SK-N-SH (cell line): Measurements from ENCODE around the gene IGSF11. TPM values are rescaled to one million over a fixed set of nuclear protein-coding genes. Genes with fewer than 3 reads are reported as not detected.

Experiments
- CTCF ChIA-PET: fragments of 300-600, 350-600 bp; formaldehyde crosslinking; extraction: SDS; loops from one replicate; lab custom pipeline; 2021; lab: Yijun Ruan, JAX
- POLR2A ChIA-PET: fragments of 350-600 bp; sonication (Branson Sonifier 250); formaldehyde crosslinking; extraction: SDS; loops from one replicate; lab custom pipeline; 2020; ENCODE audit warnings: antibody characterized with exemption, inconsistent platforms; lab: Yijun Ruan, JAX
- DNase-seq: peaks from one replicate; pipeline ENCODE4 v3.0.0; 2012
- H2AFZ ChIP-seq: fragments of 200-600 bp; sonication (generic); 2 replicates; pipeline ENCODE4 v1.8.1; 2016; ENCODE audit warnings: antibody characterized with exemption, mild to moderate bottlenecking, low read depth
- H3F3A ChIP-seq: fragments of 200-600 bp; sonication (generic); replicated peaks from 2 replicates; pipeline ENCODE3; 2016; ENCODE audit warnings: antibody characterized with exemption, mild to moderate bottlenecking; ENCODE audit not compliant: insufficient read depth
- H3K27ac ChIP-seq, 2 experiments: fragments of 200-500 bp in 1 of 2; fragments of 200-600 bp in 1 of 2; sonication (Bioruptor generic) in 1 of 2; sonication (generic), shearing (Covaris generic) in 1 of 2; 2 replicates each; pipeline versions ENCODE4 v1.5.1 to v1.6.1; 2014 to 2016; ENCODE audit warnings: low read depth in 2 of 2, inconsistent platforms in 1 of 2, low read length in 1 of 2, mild to moderate bottlenecking in 1 of 2, mixed read lengths in 1 of 2
- H3K27me3 ChIP-seq: fragments of 200-600 bp; sonication (generic), shearing (Covaris generic); 2 replicates; pipeline ENCODE4 v1.6.1; 2016; ENCODE audit warnings: mixed run types; ENCODE audit not compliant: insufficient read depth
- H3K36me3 ChIP-seq, 2 experiments: fragments of 200-500 bp in 1 of 2; fragments of 200-600 bp in 1 of 2; sonication (Bioruptor generic) in 1 of 2; sonication (generic) in 1 of 2; replicated peaks in 1 of 2; 2 replicates each; pipeline versions ENCODE3 to v1.5.1; 2014 to 2016; ENCODE audit warnings: low read length in 1 of 2, mild to moderate bottlenecking in 1 of 2; ENCODE audit not compliant: insufficient read depth in 2 of 2, control insufficient read depth in 1 of 2
- H3K4me1 ChIP-seq, 2 experiments: fragments of 200-500 bp in 1 of 2; fragments of 200-600 bp in 1 of 2; sonication (Bioruptor generic) in 1 of 2; sonication (generic), shearing (Covaris generic) in 1 of 2; 2 replicates each; pipeline versions ENCODE4 v1.5.1 to v1.6.1; 2014 to 2016; ENCODE audit warnings: low read depth in 1 of 2, low read length in 1 of 2, mixed run types in 1 of 2; ENCODE audit not compliant: insufficient read depth in 2 of 2, control insufficient read depth in 1 of 2
- H3K4me2 ChIP-seq: fragments of 200-600 bp; sonication (generic), shearing (Covaris generic); 2 replicates; pipeline ENCODE4 v1.6.1; 2017; ENCODE audit warnings: mixed run types
- H3K4me3 ChIP-seq, 2 experiments: fragments of 200-500 bp in 1 of 2; fragments of 200-600 bp in 1 of 2; sonication (Bioruptor generic) in 1 of 2; sonication (generic), shearing (Covaris generic) in 1 of 2; 2 replicates each; pipeline versions ENCODE4 v1.5.1 to v1.8.1; 2014 to 2016; ENCODE audit warnings: low read depth in 2 of 2, inconsistent platforms in 1 of 2, low read length in 1 of 2, mild to moderate bottlenecking in 1 of 2, mixed read lengths in 1 of 2, moderate library complexity in 1 of 2
- H3K79me2 ChIP-seq: fragments of 200-600 bp; sonication (generic); 2 replicates; pipeline ENCODE4 v1.8.1; 2017; ENCODE audit warnings: mild to moderate bottlenecking; ENCODE audit not compliant: insufficient read depth
- H3K9ac ChIP-seq: fragments of 200-600 bp; sonication (generic); 2 replicates; pipeline ENCODE4 v1.6.1; 2017; ENCODE audit warnings: mixed run types
- H3K9me2 ChIP-seq: fragments of 200-600 bp; sonication (generic); 2 replicates; pipeline ENCODE4 v1.6.1; 2017; ENCODE audit warnings: mixed run types
- H3K9me3 ChIP-seq: fragments of 200-600 bp; sonication (generic); 2 replicates; pipeline ENCODE4 v1.6.1; 2017; ENCODE audit warnings: mixed run types, mild to moderate bottlenecking, moderate library complexity
- H4K20me1 ChIP-seq: fragments of 200-600 bp; sonication (generic); 2 replicates; pipeline ENCODE4 v1.6.1; 2017; ENCODE audit warnings: mild to moderate bottlenecking, mixed run types; ENCODE audit not compliant: insufficient read depth
- EZH2phosphoT487 ChIP-seq: fragments of 200-600 bp; sonication (generic); IDR thresholded peaks from 2 replicates; pipeline ENCODE4 v1.6.1; 2017; ENCODE audit warnings: low read depth, mixed run types, mild to moderate bottlenecking, antibody characterized with exemption, moderate library complexity, borderline replicate concordance
- FOSL2 ChIP-seq: IDR thresholded peaks from 2 replicates; pipeline ENCODE4 v1.4.0; 2012; ENCODE audit warnings: low read depth, mild to moderate bottlenecking, moderate library complexity, borderline replicate concordance
- FOXJ3 ChIP-seq: sonication (generic); formaldehyde crosslinking; IDR thresholded peaks from 2 replicates; pipeline ENCODE4 v1.5.1; 2020; ENCODE audit warnings: mild to moderate bottlenecking, missing genetic modification reagents
- FOXM1 ChIP-seq: IDR thresholded peaks from 2 replicates; pipeline ENCODE4 v1.4.0; 2012; ENCODE audit warnings: low read depth, mild to moderate bottlenecking
- GABPA ChIP-seq: IDR thresholded peaks from 2 replicates; pipeline ENCODE4 v1.4.0; 2012; ENCODE audit warnings: low read depth, mild to moderate bottlenecking
- GATA2 ChIP-seq: sonication (generic); formaldehyde crosslinking; IDR thresholded peaks from 2 replicates; pipeline ENCODE4 v1.5.0; 2020; ENCODE audit warnings: mild to moderate bottlenecking, missing genetic modification reagents
- JUND ChIP-seq: IDR thresholded peaks from 2 replicates; pipeline ENCODE4 v1.4.0; 2012
- NFIC ChIP-seq: IDR thresholded peaks from 2 replicates; pipeline ENCODE4 v1.4.0; 2012; ENCODE audit warnings: borderline replicate concordance
- NRF1 ChIP-seq: IDR thresholded peaks from 2 replicates; pipeline ENCODE4 v1.6.1; 2012; ENCODE audit warnings: low read depth, mild to moderate bottlenecking, low read length
- POLR2AphosphoS5 ChIP-seq: IDR thresholded peaks from 2 replicates; pipeline ENCODE4 v1.6.1; 2012; ENCODE audit warnings: low read depth, low read length
- RAD21 ChIP-seq: IDR thresholded peaks from 2 replicates; pipeline ENCODE4 v1.6.1; 2012; ENCODE audit warnings: mild to moderate bottlenecking, low read length
- RFX5 ChIP-seq: IDR thresholded peaks from 2 replicates; pipeline ENCODE4 v1.6.1; 2012; ENCODE audit warnings: mild to moderate bottlenecking, improper control_type of control experiment, low read length
- RXRA ChIP-seq: IDR thresholded peaks from 2 replicates; pipeline ENCODE4 v1.4.0; 2012; ENCODE audit warnings: low read depth, mild to moderate bottlenecking, borderline replicate concordance
- SMC3 ChIP-seq: IDR thresholded peaks from 2 replicates; pipeline ENCODE4 v1.6.1; 2012; ENCODE audit warnings: low read depth, low read length, improper control_type of control experiment
- TAF1 ChIP-seq: IDR thresholded peaks from 2 replicates; pipeline ENCODE4 v1.6.1; 2012; ENCODE audit warnings: low read depth, mild to moderate bottlenecking, low read length, moderate library complexity, borderline replicate concordance
- TEAD4 ChIP-seq: IDR thresholded peaks from 2 replicates; pipeline ENCODE4 v1.4.0; 2012; ENCODE audit warnings: mild to moderate bottlenecking, borderline replicate concordance; ENCODE audit not compliant: insufficient read depth
- WGBS: methylation state at CpG from one replicate; pipeline ENCODE4 v1.1.6; 2017; ENCODE audit warnings: low lambda C conversion rate; 5-methylcytosine and 5-hydroxymethylcytosine counted together
- polyA plus RNA-seq, 3 experiments: library from polyadenylated mRNA; depleted of rRNA; stranded (reverse); fragments of >200 nt; gene quantifications; 2 replicates each; pipeline ENCODE4 v1.2.3, GENCODE V29; 2012
- TF ChIP-seq, protein P1 (sequence below): IDR thresholded peaks from 2 replicates; pipeline ENCODE4 v1.4.0; 2012; ENCODE audit warnings: low read depth, borderline replicate concordance
- TF ChIP-seq, protein P2 (sequence below): IDR thresholded peaks from 2 replicates; pipeline ENCODE4 v1.4.0; 2012; ENCODE audit warnings: low read depth, borderline replicate concordance
- TF ChIP-seq, protein P3 (sequence below): IDR thresholded peaks from 2 replicates; pipeline ENCODE4 v1.4.0; 2012; ENCODE audit warnings: low read depth
- TF ChIP-seq, protein P4 (sequence below): fragments of 150-350 bp; IDR thresholded peaks from 2 replicates; pipeline ENCODE4 v1.6.1; 2017; ENCODE audit warnings: antibody characterized with exemption, low read length, low read depth, borderline replicate concordance

The IGSF11 gene
- polyA plus RNA-seq, 1 of the 3 experiments (the other 2 are of a cell fraction): 0.07 TPM

DNA sequence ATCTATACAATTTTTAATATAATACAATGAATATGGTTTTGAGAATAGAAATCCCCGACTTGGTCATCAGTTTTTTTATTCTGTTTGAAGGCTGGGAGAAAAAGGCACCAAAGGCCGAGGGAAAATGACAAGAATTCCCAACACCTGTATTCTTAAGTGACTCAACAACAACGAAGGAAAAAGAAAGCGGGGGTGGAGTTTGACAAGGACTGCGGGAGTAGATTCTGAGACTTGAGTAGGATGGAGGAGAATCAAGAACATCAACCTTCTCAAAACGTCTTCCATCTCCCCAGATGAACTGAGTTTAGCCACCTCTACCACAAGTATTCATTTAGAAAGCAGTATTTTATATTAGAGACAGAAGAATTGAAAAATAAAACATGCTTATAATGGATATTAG, 107.2 kb downstream of the IGSF11 start:
- Histone ChIP-seq H3F3A (no peaks in the 10 kb centered on the region), H2AFZ (no peak overlapping the region), H4K20me1 (no peaks in the 10 kb centered on the region), H3K9me3 (no peaks in the 10 kb centered on the region), H3K27me3 (no peaks in the 10 kb centered on the region), H3K4me1 (no peaks in the 10 kb centered on the region), H3K27ac (no peak overlapping the region), H3K36me3 (no peaks in the 10 kb centered on the region), H3K4me3 (no peak overlapping the region), H3K9ac (no peak overlapping the region), H3K79me2 (no peaks in the 10 kb centered on the region), H3K4me2 (no peak overlapping the region), H3K9me2 (no peaks in the 10 kb centered on the region)
- CTCF ChIA-PET: no interaction called here
- DNase-seq: no peak
- POLR2A ChIA-PET: no interaction called here
- 39% methylated on average over 6 of the region's 6 CpGs for WGBS
- no peak for TF ChIP-seq GATA2 (CRISPR knock-in tag)

DNA sequence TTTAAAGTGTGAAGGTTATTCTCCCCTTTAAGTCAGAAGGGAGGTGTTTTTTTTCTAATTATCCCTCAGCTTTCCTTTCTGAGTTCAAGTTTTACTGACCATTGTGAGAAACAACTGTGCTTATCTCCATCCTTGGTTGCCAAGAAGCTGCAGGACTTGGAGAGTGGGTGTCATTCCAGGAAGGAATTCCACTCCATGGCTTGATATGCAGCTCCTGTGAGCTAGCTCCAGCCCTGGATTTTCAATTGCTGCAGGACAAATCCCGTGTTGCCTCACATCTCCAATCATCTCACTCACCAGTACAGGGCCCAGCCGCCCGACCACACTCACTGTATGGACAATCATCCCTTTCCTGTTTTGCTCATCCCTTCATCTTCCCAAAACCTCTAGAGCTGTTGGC, 122.5 kb downstream of the IGSF11 start:
- Histone ChIP-seq H2AFZ (no peak overlapping the region), H3F3A (no peaks in the 10 kb centered on the region), H4K20me1 (no peaks in the 10 kb centered on the region), H3K4me3 (no peak overlapping the region), H3K27ac (no peak overlapping the region), H3K36me3 (no peaks in the 10 kb centered on the region), H3K9me3 (no peaks in the 10 kb centered on the region), H3K9ac (no peak overlapping the region), H3K79me2 (no peaks in the 10 kb centered on the region), H3K4me1 (no peaks in the 10 kb centered on the region), H3K9me2 (no peaks in the 10 kb centered on the region), H3K4me2 (no peak overlapping the region), H3K27me3 (no peaks in the 10 kb centered on the region)
- peak; percentile 4 for DNase-seq
- TF ChIP-seq GABPA (no peak), SMC3 (no peak), RXRA (no peak), FOXJ3 (CRISPR knock-in tag) (no peak), TAF1 (no peak), NRF1 (no peak), FOSL2 (no peak), EZH2phosphoT487 (no peak), TEAD4 (no peak), NFIC (no peak), JUND (no peak), RAD21 (no peak), POLR2AphosphoS5 (no peak), FOXM1 (no peak), RFX5 (no peak), GATA2 (CRISPR knock-in tag) (no peak)
- TF ChIP-seq, protein P1, sequence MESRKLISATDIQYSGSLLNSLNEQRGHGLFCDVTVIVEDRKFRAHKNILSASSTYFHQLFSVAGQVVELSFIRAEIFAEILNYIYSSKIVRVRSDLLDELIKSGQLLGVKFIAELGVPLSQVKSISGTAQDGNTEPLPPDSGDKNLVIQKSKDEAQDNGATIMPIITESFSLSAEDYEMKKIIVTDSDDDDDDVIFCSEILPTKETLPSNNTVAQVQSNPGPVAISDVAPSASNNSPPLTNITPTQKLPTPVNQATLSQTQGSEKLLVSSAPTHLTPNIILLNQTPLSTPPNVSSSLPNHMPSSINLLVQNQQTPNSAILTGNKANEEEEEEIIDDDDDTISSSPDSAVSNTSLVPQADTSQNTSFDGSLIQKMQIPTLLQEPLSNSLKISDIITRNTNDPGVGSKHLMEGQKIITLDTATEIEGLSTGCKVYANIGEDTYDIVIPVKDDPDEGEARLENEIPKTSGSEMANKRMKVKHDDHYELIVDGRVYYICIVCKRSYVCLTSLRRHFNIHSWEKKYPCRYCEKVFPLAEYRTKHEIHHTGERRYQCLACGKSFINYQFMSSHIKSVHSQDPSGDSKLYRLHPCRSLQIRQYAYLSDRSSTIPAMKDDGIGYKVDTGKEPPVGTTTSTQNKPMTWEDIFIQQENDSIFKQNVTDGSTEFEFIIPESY: no peak
- TF ChIP-seq, protein P2, sequence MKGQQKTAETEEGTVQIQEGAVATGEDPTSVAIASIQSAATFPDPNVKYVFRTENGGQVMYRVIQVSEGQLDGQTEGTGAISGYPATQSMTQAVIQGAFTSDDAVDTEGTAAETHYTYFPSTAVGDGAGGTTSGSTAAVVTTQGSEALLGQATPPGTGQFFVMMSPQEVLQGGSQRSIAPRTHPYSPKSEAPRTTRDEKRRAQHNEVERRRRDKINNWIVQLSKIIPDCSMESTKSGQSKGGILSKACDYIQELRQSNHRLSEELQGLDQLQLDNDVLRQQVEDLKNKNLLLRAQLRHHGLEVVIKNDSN: no peak
- TF ChIP-seq, protein P3, sequence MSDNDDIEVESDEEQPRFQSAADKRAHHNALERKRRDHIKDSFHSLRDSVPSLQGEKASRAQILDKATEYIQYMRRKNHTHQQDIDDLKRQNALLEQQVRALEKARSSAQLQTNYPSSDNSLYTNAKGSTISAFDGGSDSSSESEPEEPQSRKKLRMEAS: no peak
- TF ChIP-seq, protein P4, sequence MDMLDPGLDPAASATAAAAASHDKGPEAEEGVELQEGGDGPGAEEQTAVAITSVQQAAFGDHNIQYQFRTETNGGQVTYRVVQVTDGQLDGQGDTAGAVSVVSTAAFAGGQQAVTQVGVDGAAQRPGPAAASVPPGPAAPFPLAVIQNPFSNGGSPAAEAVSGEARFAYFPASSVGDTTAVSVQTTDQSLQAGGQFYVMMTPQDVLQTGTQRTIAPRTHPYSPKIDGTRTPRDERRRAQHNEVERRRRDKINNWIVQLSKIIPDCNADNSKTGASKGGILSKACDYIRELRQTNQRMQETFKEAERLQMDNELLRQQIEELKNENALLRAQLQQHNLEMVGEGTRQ: no peak
- POLR2A ChIA-PET: no interaction called here
- CTCF ChIA-PET: interaction anchor here (0.6 to 9.3 kb wide), 5 partner anchors 28 to 642 kb away, joined by 3 to 67 read pairs (median 4); partner anchors contain the start of gene IGSF11
- WGBS: 24% methylated on average over 3 of the region's 3 CpGs
